GM19238 (cell line): ENCODE measurements around the gene CEP170B.
"Not testable (repeated sequence)": the region's sequence is repeated elsewhere in the genome, so short reads cannot be mapped to it uniquely, and the experiment has no call there.

ENCODE experiments used
- DNase-seq: peaks from one replicate; pipeline ENCODE4 v3.0.0; 2011; ENCODE audit warnings: low spot score; ENCODE audit not compliant: insufficient read length

The CEP170B gene

GRCh38 chr14:104843442-104844305, 21.4 kb upstream of the CEP170B start:
- DNase-seq: no peak

DNA sequence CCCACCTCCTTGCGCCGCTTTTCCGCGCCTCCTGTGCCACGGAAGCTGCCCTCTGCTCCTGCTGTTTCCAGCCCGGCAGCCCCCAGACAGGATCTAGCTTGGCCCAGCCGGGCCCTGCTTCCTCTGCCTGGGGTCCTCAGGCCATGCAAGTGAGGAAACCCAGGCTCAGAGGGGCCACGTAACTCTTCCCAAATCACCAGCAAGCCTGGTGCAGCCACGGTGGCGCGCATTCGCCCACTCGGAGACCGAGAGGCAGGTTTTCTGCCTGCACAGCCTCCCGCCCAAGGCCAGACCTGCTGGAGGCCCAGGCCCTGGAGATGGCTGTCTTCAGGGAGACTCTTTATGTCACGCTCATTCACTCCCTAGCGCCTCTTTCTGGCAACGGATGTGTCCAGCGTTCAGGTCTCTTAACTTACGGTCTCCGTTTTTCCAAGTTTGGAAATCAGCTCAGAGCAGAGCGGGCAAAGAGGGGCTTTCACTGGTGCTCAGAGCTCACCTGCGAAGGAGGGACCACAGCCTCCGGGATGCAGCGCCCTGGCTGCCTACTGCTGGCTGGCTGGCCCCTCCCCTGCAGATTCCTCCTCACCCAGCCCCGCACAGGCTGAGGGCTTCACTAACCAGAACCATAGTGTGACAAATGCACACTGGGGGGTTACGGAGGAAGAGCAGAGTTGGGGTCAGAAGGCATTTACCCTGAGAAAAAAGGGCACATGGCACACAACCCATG, 20.6 kb upstream of the CEP170B start:
- DNase-seq: no peak

GRCh38 chr14:104845033-104845666, 19.9 kb upstream of the CEP170B start:
- DNase-seq: no peak

DNA sequence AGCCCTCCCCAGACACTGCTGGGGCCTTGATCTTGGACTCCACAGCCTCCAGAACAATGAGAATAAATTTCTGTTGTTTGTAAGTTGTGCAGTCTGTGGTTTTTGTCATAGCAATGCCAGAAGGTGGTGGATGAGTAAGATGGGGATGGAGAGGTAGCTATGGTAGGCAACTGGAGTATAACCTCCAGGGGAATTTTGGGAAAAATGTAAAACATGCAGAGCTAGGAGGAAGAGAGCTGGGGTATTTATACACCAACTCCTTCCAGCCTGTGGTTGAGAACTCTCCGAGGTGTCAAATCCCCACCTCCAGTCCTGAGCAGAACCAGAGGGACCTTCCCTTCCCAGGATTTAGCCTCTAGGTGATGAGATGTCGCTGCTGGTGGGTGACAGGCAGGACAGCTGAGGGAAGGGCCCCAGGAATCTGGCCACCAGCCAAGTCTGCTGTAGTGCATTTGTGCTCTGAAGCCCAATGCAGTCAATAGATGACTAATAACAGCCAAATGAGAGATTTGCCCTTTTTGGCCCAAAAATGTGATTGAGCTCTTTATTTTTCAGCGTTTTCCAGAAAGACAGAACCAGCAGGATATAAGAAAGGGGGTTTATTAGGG, 19.1 kb upstream of the CEP170B start:
- no peak for DNase-seq

DNA sequence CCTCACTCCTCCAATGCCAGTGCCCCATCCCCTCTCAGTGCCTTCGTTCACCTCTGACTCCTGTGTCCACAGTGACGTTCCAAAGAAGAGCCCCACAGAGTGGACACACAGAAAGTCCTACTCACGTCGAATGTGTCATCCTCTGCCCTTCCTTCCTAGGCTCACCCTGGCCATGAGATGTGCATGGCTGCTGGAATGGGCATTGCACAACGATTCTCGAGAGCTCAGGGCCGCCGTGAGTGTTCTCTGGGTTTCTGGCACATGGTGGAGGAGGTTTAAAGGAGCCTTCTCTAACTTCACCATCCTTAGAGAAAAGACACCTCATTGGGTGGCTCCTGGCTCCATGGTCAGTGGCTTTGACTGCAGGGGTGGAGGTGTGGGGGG, 12.8 kb upstream of the CEP170B start:
- no peak for DNase-seq

DNA sequence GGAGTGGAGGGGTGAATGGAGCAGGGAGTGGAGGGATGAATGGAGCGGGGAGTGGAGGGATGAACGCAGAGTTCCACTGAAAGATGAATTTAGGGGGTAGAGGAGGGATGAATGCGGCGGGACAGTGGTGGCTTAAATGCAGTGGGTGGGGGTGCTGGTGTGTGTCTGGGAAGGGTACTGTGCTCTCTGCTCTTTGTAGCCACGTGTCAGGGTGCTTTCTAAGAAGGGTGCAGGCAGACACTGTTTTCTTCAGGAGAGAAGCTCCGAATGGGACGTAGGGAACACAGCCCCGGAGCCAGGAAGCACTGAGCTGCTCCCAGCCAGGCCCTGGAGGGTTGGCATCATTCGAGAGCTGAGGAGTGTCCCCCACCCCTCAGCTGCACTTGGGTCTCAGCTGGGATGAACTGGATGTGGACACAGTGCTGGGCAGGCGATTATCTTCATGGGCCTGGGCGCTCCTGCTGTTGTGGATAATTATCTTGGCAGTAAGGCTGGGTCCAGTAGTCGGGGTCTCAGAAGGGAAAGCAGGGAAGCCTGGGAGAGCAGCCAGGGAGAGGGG, 9.5 kb upstream of the CEP170B start:
- DNase-seq: peak; percentile 1

DNA sequence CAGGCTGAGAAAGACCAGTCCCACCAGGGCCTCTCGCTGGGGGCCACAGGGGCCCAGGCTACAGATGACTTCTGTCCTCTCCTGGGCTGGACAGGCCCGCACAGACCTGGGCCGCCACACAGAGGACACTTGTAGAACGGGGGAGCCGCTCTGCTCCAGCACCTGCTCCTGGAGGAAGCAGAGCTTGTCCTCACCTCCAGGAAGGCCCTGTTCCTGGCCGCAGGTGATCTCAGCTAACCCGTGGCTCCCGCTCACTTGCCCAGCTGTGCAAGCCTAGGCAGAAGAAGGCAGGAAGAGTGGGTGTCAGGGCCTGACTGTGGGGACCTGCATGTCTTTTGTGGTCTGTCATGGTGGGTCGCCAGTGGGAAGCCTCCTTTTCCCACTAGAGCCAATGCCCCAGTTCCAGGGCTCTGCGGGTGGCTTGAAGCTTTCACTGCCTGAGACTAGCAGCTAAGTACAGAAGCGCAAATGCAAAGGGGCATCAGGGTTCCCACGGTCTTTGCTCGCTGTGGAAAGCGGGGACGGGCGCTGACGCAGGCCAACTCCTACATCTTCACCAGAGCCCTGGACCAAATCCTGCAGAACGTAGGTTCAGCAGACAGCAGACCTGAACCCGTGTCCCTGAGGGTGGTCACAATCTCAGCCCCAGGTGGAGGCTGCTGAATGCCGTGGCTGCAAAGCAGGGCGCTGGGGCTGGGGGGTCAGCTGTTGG, 8.8 kb upstream of the CEP170B start:
- no peak for DNase-seq

DNA sequence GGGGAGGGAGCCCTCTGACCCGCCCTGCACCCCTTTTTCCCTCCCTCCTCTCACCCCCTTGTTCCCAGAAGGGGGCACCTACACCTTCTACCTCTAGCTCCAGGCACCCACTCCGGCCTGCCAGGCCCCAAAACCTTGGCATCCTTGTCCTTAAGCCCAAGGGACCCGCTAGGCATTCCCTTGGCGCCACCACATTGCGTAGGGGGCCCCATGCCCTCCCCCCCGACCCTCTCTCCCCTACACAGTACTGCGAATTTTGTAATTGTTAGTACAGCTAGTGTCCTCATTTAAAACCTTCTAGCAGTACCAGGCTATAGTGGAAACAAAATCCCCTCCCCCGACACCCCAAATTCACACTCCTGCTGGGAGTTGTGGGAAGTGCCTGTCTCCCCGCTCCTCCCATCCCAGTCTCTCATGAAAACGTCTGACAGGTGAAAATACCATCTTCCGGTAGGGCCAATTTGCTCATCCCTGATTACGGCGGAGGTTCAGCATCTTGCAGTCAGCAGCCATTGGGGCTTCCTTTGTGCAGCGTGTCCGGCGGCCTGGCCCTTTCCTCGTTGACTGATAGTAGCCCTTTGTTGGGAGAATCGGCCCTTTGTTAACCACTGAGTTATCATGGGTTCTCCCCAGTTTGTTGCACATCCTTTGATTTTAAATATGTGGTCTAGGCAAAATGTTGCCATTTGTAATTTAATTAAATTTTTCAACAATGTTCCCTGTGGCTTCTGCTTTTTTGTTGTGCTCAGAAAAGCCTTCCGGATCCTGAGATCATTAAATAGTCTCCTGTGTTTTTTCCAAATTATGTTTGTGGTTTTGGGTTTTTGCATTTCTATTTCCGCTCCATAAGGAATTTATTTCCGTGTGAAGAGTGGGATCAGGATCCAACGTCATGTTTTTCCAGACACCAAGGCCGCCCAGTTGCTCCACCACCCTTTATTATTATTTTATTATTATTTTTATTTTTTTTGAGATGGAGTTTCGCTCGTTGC, 7.9 kb upstream of the CEP170B start:
- no peak for DNase-seq

- not testable (repeated sequence) for DNase-seq
Observed at GRCh38 chr14:104857931-104858330, 7.1 kb upstream of the CEP170B start.

DNA sequence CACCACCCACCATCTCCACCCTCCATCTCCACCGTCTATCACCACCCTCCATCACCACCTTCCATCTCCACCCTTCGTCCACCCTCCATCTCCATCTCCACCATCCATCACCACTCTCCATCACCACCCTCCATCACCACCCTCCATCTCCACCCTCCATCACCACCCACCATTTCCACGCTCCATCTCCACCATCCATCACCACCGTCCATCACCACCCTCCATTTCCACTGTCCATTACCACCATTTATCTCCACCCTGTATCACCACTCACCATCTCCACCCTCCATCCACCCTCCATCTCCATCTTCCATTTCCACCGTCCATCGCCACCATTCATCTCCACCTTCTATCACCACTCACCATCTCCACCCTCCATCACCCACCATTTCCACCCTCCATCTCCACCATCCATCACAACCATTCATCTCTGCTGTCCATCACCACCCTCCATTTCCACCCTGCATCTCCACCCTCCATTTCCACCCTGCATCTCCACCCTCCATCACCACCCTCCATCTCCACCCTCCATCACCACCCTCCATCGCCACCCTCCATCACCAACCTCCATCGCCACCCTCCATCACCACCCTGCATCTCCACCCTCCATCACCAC, 6.1 kb upstream of the CEP170B start:
- DNase-seq: no peak

DNA sequence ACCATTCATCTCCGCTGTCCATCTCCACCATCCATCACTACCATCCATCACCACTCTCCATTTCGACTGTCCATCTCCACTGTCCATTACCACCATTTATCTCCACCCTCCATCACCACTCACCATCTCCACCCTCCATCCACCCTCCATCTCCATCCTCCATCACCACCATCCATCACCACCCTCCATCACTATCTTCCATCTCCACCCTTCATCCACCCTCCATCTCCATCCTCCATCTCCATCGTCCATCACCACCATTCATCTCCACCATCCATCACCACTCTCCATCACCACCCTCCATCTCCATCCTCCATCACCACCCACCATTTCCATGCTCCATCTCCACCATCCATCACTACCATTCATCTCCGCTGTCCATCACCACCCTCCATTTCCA, 5.2 kb upstream of the CEP170B start:
- no peak for DNase-seq

GRCh38 chr14:104860414-104860813, 4.7 kb upstream of the CEP170B start:
- DNase-seq: no peak

GRCh38 chr14:104863131-104863862, 1.8 kb upstream of the CEP170B start:
- no peak for DNase-seq

- no peak for DNase-seq
Observed at GRCh38 chr14:104863923-104864266, 1.2 kb upstream of the CEP170B start.

- DNase-seq: no peak
Observed at GRCh38 chr14:104864267-104865080, 594 bp upstream of the CEP170B start.

GRCh38 chr14:104865631-104866441, 768 bp downstream of the CEP170B start:
- DNase-seq: no peak
